SKM-1 treated with dmso at 0.1 percent for 144 hours (cell line): ENCODE results near the gene FGF9.

Source experiments
- DNase-seq: peaks from one replicate; lab custom pipeline; 2025; ENCODE audit not compliant: unreplicated experiment; lab: John Stamatoyannopoulos, UW

FGF9 gene

DNA sequence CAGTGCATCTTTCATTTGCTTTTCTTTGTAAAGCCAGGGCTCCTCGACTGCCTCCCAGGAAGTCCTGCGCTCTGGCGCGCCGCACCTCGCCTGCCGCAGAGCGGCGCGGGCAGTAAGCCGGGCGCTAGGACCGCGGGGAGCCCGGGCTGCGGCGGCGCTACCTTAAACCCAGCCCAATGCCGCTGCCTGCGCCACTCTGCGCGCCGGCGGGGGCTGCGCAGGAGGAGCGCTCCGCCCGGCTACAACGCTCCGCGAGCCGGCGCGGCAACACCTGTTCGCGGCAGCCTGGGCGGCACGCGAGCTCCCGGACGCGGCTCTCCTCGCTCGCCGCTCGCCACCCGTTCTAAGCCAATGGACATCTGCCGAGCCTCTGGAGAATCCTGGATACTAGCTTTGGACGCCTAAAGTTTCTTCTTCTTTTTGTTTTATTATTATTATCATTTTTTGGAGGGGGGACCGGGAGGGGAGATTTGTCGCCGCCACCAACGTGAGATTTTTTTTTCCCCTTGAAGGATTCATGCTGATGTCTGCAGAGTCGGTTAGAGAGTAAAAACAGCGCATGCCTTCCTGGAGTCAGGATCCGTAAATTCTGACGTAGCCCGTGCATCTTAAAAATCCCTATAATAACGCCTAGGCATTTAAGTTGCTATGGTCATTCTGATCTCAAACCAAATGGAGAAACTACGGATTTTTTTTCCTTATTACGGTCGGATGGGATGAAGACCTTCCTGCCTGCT, at the start of gene FGF9:
Gene FGF9, plus strand, starts transcription at position 191 of the 737 bp plus-strand sequence. CDS start 840 bp downstream, outside the sequence.
- DNase-seq = peak; percentile 64

DNA sequence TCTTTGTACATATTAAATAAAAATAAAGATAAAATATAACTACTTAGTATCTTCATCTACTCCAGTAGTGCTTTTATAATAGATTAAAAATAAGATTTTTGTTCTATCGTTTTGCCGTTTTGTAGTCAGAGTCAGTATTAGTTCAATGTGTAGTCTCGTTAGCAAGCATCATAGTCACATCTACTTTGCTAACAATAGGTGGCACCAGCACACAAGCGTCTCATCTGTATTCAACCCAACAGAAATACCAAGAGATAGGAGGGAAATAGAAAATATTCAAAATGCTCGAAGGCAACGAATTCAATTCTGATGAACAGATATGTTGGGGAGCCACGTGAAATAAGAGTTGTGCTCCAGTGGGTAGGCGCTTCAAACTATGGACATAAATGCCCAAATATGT, 45.5 kb upstream of the FGF9 start:
- DNase-seq = peak; percentile 44

DNA sequence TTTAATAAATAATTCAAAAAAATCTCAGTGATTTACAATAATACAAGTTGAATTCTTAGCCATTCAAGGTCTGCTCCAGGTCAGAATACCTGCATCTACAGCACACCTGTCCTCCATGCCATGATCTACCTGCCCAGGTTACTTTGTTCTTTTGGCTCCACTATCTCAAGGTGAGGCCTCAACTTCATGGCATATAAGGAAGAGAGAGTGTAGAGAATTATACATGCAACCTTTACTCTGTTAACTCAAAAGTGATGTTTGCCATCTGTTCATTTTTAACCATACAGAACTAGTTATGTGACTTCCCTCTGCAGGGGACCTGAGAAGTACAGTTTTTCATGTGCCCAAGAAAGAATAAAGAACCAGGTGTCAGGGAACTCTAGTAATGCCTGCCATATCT, 38.7 kb upstream of the FGF9 start:
- DNase-seq = no peak

GRCh38 chr13:21636656-21637055, 34.2 kb upstream of the FGF9 start:
- no peak for DNase-seq

- peak; percentile 70 for DNase-seq
Observed at GRCh38 chr13:21637296-21637695, 33.6 kb upstream of the FGF9 start.

- peak; percentile 20 for DNase-seq
Observed at GRCh38 chr13:21638319-21639282, 32.3 kb upstream of the FGF9 start.

DNA sequence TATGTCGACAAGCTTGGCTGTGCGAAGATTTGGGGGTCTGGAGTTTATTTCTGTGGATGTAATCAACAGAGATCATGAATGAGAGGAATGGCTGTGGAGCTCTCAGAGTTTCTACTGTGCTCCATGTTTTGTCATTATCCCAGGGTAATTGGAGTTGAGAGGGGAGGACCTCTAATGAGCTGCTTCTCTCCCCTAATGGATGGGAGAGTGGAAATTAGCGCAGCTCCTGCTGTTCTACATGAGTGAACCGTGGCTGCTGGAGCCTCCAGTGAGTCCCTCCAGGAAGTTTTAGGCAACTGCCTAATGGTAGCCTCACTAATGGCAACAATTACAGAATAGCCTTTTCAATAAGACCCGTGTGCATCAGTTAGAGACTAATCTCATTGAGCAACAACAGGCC, 31.3 kb upstream of the FGF9 start:
- DNase-seq = no peak

DNA sequence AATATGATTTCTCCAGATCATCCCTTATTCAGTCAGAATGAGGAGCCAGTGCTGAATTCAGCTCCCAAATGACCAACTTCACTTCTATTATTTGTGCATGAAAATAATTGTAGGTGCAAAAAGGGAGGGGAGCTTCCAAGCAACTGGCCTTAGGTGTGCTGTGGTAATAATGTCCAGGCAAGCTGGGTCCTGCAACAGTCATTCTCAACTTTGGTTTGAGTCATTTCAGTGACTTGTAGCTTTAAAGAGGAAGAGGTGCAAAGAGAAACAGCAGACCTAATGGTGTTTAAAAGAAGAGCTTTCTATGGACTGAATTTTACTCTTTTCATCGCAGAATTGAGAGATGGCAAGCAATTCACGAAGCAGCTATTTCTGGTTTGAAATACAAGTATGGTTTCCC, 29.2 kb upstream of the FGF9 start:
- DNase-seq = no peak

GRCh38 chr13:21657538-21657937, 13.3 kb upstream of the FGF9 start:
- no peak for DNase-seq

GRCh38 chr13:21659087-21659486, 11.8 kb upstream of the FGF9 start:
- DNase-seq = no peak

- no peak for DNase-seq
Observed at GRCh38 chr13:21661097-21661909, 9.6 kb upstream of the FGF9 start.

- DNase-seq = no peak
Observed at GRCh38 chr13:21663197-21663596, 7.7 kb upstream of the FGF9 start.

GRCh38 chr13:21668732-21669275, 2.1 kb upstream of the FGF9 start:
- no peak for DNase-seq

- DNase-seq = no peak
Observed at GRCh38 chr13:21670006-21670882, 629 bp upstream of the FGF9 start.

- no peak for DNase-seq
Observed at GRCh38 chr13:21671620-21672286, 880 bp downstream of the FGF9 start.

- DNase-seq = no peak
Observed at GRCh38 chr13:21672287-21672680, 1.4 kb downstream of the FGF9 start.

- no peak for DNase-seq
Observed at GRCh38 chr13:21672796-21673538, 2.1 kb downstream of the FGF9 start.

GRCh38 chr13:21673539-21673788, 2.6 kb downstream of the FGF9 start:
- DNase-seq = no peak
